Measurements from ENCODE around the gene PPP1R1A.

DNA sequence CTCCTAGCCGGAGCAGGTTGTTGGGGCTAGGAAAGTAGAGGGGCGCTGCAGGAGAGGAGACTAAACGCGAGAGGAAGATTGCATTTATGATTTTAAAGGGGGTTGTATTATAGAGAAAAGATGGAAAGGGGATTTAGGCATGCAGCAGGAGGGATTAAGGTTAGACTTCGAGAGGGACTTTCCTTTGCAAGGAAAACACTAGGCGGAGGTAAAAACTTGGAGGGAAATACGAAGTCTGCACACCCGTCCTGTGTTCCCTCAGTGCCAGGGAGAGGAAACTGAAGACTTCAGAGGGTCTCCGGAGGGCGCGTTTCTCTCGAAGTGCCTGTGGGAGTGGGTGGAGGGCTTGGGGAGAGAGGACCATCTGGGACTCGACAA is 420 bp upstream of the PPP1R1A start:
- TF ChIP-seq CTCF (IDR thresholded peaks at IDR 0.05), result no peak
- no peak for TF ChIP-seq POLR2A (IDR thresholded peaks at IDR 0.05)
